IPS-NIHi7 (cell line): ENCODE data around the gene EPHA2.

Source experiments
- DNase-seq: peaks from one replicate; pipeline ENCODE4 v3.0.0; 2012; ENCODE audit warnings: mixed read lengths; ENCODE audit errors: extremely low spot score

The EPHA2 gene

GRCh38 chr1:16092097-16092922 is 63.6 kb downstream of the EPHA2 start:
- DNase-seq = no peak

DNA sequence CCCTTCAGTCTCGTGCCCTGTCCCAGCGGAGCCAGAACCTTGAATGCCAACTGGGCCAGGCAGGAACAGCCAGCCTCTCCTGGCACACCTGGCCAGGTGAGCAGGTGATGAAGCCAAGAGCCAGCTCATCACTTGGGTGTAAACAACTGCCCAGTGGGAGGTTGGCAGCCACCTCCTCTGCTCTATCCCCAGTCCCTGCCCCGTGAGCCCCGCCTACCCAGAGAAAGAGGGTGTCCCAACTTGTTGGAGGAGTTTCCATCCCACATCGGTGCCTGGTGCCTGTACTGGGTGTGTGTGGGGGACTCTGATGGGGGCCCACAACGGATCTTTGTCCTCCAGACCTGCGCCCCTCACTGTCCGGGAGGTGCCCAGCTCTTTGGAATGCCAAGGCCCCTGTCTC is 64.6 kb downstream of the EPHA2 start:
- DNase-seq = no peak

DNA sequence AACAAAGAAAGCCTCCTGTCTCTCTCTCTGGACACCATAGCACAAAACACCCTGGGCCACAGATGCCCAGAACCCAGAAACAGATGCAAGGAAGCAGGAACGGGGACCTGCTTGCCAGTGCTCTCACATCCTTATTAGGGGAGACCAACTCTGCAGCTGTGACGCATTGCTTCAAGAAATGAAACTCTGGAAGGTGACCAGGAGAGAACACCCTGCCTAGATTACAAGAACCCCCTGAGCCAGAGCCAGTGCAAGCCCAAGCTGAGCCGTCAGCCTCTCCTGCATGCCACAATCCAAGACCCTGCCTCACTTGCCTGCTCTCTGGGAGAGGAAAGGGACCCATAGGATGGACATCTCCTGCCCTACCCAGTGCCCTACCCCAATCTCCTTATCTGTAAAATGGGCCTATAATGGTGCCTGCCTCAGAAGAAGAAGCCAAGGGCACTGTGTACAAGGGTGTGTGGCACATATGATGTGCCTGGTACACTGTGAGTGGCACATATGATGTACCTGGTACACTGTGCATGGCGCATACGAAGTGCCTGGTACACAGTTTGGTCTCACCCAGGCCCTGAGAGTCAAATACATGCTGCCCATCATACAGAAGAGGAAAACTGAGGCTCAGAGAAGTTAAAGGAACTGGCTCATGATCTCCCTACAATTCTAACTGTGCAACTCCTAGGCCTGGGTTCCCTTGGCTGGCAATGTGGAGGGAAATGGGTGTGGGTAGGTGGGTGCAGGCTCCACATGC is 65.6 kb downstream of the EPHA2 start:
- no peak for DNase-seq

DNA sequence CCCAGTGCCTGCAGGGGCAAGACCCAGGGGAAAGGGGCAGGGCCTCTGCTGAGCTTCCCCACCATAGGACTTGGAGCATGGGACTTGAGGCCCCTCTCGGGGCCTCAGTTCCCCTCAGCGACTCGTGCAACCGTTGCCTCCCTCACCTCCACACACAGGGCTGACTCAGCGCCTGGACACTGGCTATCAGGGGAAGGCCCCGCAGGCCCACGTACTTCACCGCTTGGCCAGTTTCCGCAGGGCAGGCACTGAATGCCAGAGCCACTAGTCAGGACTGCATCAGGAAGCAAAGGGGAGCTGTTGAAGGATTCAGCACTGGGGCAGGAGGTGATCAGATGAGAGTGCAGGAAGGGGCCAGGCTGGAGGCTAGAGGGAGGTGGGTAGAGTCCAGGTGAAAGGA is 66.9 kb downstream of the EPHA2 start:
- no peak for DNase-seq

DNA sequence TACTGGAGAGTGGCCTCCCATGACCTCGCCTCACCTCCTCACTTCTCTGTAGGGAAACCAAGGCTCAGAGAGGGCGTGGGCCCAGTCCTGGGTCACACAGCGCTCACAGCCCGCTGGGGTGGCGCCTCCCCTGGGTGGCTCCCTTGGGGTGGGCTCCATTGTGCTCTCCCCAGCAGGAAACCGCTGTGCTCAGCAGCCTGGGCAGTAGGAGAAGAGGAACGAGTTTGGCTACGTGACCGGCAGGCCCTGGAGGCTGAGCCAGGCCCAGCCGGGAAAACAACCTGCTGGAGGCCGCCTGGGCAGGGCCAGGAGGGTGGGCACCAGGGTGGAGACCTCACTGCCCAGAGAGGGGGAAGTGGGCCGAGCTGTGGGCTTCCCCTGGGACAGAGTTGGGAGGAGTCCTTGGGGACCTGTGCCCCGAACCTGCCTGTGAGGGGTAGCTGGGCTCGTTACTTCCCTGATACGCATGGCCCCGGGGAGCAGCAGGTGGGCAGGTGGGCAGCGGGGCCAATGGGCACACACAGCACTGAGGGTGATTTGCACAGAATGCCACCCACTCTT is 67.4 kb downstream of the EPHA2 start:
- DNase-seq = no peak

DNA sequence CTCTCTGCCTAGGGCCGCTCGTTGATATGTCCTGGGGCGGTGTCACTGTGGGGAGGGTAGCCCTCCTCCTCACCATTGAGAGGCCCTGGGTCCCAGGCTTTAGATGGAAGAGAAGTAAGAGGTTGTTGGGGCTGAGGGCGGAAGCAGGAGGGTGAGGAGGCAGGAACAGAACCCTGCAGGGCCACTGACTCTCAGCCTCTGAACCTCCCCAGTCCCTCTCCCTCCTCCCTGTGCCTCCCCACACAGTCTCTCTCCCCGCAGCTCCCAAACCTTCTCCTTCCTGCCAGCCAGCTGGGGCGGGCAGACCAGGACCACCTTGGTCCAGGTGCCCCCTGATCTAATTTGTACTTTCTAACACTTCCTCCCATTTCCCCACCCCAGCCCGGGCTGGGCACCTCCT is 68.1 kb downstream of the EPHA2 start:
- DNase-seq = no peak

DNA sequence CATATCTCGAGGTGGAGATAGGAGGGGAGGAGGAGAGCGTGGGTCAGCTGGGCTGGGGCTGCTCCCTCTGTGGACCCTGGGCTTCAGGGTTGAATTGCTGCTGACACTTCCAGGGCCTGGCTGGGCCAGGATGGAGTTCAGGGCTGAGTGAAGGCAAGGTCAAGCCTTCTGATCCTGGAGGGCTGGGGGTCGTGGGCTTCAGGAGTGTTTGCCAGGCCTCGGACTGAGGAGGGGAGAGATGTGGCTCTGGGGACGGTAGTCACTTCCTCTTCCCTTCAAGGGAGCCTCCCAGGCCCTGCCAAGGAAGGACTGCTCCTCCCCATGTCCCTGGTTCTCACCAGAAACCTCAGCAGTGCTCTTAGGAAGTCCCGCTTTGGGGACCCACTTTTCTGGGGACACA is 70.3 kb downstream of the EPHA2 start:
- no peak for DNase-seq

- no peak for DNase-seq
These were observed 72.4 kb downstream of the EPHA2 start for GRCh38 chr1:16083486-16083885.

DNA sequence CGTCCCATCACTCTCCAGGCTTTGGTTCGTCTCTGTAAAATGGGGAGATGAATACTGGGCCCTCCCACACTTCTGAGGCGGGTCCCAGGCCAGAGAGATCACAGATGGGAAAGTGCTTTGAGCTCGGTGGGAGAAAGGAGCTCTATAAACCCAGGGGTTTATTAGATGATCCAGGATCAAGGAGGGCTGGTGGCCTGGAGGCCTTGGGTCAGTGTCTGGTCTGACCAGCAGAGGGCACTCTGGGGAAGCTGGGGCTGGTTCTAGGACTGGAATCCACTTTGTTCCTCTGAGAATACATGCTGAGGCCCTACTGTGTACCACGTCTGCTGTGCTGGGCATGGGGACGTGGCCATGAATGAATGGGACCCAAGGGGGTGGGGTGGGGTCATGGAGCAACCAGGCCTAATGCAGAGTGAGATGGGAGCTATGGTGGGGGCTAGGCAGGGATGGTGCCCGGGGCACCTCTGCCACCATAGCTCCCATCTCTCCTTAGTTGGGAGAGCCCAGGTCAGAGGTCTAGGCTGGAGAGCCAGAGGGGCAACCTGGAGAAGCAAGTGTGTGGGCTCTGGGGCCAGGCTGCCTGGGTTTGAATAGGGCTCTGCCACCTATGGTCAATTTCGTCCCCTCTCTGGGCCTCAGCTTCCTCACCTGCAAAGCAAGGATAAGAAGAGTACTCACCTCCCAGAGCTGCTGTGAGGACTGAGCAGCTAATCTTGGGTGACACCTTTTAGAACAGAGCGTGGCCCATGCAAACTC is 73.4 kb downstream of the EPHA2 start:
- peak; percentile 83 for DNase-seq

DNA sequence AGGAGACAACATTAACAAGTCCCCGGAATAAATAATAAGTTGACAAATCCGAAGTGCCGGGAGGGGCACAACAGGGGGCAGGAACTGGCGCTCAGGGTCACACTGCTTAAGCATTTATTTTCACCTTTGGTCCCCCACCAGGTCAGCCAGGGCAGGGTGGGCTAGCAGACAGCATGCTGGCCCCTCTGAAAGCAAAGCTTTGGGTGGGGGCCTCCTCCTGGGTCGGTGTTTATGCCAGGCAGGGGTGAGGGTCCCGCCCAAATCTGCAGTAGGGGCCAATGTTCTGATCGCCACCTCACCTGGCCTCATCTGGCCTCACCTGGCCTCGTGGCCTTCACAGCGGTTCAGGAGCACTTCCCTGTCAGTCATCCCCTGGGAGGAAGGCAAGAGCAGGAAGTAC is 74.2 kb downstream of the EPHA2 start:
- no peak for DNase-seq

DNA sequence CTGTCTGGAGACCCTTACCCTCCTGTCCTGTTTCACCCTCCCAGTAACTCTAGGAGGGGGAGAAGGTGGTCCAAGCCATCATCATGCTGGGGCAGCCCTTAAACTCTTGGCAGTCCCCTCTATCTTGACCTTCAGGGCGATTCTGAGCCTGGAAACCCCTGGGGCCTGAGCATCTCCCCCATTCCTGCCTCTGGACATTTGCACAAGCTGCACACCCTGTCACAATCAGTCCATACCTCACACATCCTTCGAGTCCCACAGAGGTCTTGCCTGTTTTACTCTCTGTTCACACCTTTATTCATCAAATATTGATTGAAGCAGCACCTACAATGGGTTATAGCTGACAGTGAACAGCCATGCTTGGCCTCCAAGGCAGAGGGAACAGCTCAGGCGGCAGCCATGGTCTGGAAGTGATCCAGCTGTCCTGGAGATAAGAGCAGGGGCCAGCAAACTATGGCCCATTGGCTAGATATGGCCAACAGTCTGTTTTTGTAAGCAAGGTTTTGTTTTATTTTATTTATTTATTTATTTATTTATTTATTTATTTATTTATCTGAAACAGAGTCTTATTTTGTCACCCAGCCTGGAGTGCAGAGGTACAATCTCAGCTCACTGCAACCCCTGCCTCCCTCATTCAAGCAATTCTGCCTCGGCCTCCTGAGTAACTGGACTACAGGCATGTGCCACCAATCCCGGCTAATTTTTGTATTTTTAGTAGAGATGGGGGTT is 75.3 kb downstream of the EPHA2 start:
- no peak for DNase-seq

DNA sequence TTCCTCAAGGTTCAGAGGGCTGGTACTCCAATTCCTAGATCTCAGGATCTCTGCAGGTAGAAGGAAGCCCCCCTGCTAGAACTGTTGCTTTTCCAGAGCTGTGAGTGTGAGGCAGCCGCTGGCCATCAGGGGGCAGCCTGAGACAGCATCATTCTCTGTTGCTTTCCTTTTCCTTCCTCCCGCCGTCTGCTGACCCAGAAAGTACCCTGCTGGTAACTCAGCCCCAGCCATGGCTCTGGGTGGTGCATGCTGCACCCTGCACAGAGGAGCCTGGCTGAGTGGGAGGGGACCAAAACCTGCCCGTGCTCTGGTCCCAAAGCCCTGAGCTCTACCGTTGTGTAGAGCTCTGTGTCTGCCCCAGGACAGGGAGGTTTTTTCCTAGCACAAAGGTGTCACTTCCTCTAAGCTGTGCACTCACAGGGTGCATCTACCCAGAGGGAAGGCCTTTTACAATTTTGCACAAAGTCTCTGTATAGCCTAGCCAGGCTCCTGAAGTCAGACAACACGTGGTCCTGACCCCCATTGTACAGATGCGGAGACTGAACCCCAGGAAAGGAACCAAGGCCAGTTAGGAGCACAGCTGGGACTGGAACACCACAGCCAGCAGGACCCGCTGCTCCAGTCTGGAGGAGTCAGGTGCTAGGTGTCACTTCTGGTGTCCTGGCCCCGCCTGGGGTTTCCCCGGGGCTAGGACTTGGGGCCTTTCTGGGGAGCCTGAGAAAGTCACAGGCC is 76.8 kb downstream of the EPHA2 start:
- DNase-seq = peak; percentile 86

DNA sequence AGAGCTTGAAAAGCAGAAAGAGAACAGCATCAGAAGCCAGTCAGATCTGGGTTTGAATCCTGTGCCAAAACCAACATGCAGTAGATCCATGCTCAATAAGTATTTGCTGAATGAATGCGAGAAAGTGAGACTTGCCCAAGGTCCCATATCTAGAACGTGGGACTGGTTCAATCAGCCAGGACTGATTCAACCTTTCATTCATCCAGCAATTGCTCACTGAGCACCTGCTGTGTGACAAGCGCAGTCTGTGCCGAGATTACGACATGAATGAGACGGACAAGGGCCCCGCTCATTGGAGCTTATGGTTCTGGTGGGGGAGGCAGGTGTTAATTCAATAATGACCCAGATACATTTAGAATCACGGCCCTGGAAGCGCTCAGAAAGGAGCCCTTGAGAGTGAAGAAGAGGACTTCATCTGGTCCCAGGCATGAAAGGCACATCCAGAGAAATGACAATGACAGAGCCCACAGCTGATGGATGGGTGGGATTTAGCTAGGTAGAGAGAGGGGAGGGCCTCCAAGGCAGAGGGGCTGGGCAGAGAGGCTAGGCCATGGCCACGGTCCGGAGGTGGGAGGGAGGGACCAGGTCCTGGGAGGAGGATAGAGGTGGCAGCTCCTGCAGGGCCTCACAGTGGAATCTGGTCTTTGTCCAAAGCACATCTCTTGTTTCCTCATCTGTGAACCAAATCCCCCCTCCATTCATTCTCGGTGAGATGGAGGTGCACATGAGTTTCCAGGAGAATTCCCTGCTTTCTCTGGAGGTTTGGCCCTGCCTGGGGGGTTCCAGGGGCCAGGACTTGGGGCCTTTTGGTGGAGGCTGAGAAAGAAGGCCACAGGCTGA is 78.2 kb downstream of the EPHA2 start:
- DNase-seq = no peak

GRCh38 chr1:16076865-16077238 is 79.0 kb downstream of the EPHA2 start:
- no peak for DNase-seq

DNA sequence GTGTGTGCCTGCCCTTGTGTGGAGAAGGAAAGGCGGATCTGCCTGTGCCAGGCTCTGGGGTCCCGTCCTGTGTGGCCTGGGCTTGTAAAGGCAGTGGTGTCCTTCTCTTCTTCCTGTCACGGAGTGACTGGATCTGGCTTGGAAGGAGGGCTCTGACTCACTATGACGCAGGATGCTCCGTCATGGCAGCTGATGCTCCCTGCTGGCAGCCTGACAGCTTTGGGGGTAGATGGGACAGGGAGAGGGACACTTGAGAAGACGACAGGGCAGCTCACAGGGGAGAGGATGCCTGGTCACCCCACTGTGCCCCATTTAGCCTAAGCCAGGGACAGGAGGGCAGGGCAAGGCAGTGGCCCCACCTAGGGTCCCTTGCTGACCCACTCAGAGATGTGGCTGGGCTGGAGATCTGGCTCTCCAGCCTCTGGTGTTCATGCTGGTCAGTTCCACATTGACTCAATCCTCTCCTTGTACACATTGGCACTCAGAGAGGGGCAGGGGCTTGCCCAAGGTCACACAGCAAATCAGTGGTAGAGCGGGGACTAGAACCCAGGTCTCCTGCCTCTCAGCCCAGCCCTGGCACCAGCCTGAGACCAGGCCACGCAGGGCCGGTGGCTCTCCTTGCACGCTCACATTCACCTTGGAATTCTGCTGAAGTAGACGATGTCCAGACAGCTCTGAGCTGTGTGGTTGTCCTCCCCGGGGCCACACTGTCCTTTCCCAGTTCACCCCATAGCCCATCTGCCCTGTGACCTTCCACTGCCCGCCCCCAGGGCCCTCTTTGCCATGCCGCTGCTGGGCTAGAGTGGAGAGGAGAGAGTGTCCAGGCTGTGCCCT is 79.6 kb downstream of the EPHA2 start:
- DNase-seq = no peak

DNA sequence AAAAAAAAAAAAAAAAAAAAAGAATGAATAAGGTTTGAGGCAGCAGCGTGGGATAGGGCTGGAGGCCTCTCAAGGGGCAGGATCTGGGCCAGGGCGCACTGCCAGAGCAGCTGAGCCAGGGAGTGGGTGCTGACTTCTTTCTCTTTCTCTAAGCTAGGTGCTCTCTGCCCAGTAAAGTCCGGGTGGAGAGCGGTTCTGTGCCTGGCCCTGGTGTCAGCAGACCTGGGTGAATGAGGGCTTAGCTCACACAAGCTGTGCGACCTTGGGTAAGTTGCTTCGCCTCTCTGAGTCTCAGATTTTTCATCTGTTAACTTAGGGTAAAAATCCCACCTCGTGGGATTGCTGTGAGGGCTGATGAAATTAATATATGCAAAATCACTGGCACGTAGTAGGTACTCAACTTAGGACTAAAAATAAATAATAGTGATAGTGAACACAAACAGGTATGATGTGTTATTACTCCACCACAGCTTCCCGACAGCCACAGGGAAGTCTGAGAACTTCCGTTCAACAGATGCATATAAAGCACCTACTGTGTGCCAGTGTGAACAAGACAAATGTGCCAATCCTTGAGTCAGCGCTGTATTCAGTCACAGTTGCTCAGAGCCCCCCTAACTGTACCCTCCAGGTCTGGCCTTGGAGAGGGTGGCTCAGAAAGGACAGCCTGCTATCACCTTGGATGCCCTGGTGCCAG is 80.4 kb downstream of the EPHA2 start:
- DNase-seq = no peak
